IPS-NIHi7 (cell line): ENCODE data around the gene POLR3B.
"Not testable (repeated sequence)": the region's sequence is repeated elsewhere in the genome, so short reads cannot be mapped to it uniquely, and the experiment has no call there.

Experiments used
- DNase-seq: peaks from one replicate; pipeline ENCODE4 v3.0.0; 2012; ENCODE audit warnings: mixed read lengths; ENCODE audit errors: extremely low spot score

Gene POLR3B

DNA sequence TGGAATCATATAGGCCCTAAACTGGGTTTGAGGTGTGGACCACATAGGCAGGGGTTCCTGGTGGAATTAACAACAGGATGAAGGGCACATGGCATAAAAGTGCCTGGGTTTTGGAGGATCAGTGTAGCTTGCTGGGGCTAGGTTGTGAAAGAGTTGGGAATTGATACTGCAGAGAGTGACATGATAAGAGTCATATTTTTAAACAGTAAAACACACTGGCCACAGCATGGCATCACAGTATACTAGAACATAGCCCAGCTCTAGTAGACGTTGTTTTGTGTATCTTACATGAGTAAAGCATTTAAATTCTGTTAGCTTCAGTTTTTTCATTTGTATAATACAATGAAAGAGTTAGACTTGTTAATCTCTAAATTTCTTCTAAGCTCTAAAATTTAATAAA, 102.0 kb downstream of the POLR3B start:
- no peak for DNase-seq

DNA sequence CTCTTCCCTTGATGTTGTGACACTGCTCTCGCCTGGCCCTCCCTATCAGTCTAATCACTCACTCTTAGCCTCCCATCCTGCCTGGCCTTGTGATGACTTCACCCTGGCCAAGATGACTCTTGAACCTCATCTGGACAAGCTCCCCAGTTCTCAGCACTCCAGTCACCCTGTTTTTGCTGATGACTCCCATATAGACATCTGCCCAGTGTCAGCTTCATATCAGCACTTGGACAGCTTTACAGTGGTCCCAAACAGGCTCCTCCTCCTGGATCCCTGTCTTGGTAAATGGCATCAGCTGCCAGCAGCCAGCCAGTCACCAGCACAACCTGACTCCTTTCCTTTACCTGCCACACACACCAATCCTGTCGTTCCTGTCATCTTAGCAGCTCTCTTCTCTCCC, 104.2 kb downstream of the POLR3B start:
- DNase-seq, result no peak

DNA sequence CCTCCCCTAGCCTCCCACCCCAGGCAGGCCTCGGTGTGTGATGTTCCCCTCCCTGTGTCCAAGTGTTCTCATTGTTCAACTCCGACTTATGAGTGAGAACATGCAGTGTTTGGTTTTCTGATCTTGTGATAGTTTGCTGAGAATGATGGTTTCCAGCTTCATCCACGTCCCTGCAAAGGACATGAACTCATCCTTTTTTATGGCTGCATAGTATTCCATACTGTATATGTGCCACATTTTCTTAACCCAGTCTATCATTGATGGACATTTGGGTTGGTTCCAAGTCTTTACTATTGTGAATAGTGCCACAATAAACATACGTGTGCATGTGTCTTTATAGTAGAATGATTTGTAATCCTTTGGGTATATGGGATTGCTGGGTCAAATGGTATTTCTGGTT, 108.1 kb downstream of the POLR3B start:
- not testable (repeated sequence) for DNase-seq

DNA sequence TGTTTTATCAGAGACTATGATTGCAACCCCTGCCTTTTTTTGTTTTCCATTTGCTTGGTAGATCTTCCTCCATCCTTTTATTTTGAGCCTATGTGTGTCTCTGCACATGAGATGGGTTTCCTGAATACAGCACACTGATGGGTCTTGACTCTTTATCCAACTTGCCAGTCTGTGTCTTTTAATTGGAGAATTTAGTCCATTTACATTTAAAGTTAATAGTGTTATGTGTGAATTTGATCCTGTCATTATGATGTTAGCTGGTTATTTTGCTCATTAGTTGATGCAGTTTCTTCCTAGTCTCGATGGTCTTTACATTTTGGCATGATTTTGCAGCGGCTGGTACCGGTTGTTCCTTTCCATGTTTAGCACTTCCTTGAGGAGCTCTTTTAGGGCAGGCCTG, 118.1 kb downstream of the POLR3B start:
- not testable (repeated sequence) for DNase-seq

DNA sequence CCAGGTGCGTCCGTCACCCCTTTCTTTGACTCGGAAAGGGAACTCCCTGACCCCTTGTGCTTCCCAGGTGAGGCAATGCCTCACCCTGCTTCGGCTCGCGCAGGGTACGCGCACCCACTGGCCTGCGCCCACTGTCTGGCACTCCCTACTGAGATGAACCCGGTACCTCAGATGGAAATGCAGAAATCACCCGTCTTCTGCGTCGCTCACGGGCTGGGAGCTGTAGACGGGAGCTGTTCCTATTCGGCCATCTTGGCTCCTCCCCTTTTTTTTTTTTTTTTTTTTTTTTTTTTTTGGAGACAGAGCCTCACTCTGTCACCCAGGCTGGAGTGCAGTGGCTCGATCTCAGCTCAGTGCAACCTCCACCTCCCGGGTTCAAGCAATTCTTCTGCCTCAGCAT, 120.1 kb downstream of the POLR3B start:
- not testable (repeated sequence) for DNase-seq

DNA sequence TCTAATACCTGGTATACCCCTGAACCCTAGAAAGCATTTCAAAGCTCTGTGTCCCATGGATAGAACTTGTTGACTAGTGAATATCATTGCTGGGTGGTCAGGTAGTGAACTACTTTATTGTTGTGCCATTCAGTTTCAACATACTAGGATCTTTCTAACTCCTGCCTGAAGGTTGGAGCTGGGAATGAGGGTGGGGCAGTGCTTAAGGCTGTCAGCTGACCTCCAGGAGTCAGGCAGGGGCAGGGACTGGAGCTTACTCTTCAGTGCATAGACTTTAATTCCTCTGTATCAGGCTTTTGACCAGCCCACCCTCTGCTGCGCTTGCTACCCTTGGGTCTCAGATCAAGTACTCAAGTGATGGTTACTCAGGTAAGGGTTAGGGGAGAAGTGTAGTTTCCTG, 122.7 kb downstream of the POLR3B start:
- DNase-seq, result no peak

DNA sequence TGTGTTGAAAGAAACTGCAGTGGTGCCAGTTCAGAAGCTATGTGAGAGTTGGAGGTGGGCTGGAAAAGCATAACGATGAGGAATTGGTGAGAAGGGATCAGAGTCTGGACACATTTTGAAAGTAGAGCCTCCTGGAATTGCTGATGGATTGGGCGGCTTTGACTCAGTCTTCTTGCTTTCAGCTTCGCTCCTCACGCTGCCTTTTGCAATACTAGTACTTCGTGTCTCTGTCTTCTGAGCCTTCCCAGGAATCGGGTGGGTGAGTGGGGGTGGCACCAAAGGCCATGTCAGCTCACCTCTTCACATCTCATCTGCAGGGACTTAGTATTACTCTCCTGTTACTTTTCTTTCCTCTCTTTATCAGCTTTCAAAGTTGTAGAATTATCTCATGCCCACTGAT, 123.7 kb downstream of the POLR3B start:
- no peak for DNase-seq

DNA sequence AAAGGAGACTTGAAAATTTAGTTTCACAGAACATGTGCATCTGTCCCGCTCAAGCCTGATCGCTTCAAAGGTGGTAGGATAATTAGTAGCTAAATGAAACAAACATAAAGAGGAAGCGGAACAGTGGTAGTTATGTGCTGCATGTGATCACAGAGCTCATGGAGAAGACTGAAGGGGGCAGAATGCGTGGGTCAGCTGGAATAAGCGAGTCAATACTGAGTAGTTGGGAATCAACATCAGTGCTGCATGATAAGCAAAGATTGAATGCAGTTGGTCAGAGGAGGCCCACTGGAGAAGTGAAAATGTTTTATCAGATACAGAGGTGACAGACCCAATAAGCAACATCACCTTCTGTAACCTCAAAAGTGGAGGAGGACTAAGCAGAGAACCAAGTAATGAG, 130.1 kb downstream of the POLR3B start:
- DNase-seq, result no peak

DNA sequence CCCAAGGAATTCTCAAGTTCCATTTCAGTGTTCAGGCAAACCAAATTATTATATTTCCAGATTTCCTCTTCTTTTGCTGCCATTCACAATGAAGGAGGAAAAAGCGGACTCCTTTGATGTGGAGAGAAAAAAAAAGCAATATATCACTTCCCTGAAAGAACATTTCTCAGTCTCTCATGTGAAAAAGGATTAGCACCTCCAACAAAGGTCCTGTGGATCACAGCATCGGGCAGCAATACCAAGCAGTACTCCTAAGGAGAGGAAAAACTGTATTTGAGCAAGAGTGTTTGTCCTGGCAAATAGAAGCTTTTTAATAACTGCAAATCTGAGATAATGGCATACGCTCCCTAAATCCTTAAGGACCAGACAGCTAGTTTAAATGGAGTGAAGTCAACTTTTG, 131.3 kb downstream of the POLR3B start:
- DNase-seq, result no peak

DNA sequence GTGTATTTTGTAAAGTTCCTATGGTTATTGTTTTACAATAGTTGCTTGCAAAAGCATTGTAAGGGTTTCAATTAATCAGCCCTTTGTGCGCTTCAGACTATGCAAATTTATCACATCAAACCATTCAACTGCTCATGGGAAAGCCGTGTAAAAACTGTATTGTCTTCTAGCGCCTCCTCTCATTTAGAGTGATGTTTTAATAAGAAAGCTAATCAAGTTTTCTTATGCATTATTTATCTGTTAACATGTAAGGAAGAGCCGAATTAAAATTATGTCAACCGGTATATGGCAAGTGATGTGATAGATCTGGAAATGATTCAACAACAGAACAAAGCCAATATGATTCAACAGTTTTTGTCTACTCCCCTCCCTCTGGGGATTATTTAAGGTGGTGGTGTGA, 132.7 kb downstream of the POLR3B start:
- no peak for DNase-seq

DNA sequence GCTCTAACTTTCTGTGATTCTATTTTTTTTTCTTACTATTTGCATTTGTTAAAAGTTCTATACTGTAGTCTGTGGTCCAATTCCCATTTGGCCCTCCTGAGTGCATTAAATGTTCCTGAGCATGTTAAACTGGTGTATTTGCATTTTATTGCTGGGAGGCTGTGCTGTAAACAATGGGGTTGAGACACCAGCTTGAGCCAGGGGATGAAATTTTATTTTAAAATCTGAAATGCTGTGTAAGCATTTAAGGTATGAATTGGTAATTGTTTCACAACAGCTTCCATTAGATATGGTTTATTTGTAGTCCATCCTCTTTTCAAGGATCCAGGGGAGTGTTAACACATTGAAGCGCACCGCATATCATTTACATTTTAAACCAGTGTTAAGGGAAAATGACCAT, 135.3 kb downstream of the POLR3B start:
- DNase-seq, result no peak

DNA sequence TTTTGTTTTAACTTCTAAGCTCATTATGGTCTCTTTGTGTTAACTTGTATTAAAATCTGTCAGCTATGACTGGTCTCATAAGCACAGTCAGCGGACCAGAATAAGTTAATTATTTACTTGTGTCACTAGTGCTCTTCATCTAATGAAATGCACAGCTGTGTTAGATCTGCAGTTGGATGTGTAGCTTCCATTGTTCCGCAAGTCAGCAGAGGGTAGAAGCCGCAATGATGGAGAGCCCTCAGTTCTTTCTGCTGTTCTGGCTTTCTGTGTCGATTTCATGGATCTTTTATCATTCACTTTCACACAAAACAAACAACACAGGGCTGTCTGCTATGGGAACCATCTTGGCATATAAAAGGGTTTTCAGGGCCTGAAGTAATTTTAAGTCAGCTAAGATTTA, 136.0 kb downstream of the POLR3B start:
- DNase-seq, result no peak

DNA sequence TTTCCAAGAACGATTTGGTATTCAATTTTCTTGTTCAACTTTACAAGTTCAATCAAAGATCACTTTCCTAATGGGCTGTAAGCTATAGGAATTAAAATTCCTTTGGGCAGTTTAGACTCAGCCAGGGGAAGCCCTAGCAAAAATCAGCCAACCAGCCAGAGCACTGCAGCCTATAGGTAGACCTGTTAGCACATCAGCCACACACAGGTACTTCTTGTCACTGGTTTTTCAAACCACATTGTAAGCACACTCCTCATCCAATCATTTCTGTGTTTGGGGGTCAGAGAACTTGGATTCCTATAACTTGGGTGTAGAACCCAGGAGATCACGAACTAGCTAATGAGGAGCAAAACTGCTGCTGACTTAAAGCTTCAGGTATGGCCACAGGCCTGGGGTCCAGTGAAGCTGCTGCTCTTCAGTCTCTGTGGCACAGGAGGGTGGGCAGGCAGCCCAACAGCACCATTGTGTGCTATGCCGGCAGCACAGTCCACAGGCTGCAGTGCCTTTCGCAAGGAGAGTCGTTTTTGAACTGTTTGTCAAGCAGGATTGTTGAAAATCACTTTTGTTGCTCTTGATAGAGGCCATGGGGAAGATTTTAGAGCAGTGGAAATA, 137.9 kb downstream of the POLR3B start:
- no peak for DNase-seq

DNA sequence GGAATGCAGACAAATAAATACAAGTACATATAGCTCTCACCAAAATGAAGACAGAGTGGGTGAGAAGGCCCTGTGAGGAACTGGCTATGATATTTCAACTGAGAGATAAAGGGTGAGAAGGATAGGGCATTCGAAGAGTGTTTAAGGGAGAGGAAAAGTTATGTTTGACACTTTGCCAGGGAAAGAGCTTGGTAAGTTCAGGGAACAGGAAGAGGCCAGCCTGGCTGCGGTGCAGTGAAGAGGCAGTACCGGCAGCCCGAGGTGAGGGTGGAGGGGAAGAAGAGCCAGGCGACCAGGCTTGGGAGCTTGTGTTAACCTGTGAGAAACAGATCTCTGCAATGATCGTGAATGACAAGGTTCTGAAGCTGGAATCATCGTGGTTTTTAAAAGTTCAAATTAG, 140.5 kb downstream of the POLR3B start:
- DNase-seq, result no peak

DNA sequence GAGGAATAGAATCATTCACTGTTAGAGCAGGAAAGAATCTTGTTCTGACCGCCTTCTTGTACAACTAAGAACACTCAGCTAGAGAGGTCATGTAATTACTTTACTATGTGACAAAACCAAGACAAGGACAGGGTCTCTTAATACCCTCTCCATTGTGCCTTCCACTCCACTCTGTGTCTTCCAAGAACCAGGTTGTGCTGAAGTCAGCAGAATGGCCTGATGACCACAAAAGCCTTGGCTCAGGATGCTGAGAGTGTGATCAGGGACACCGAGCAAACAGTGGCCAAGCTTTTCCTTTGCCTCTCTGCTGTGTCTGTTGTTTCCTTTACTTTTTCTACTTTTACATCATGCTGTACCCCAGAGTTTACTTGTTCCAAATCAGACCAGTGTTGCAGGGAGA, 142.1 kb downstream of the POLR3B start:
- DNase-seq, result no peak

DNA sequence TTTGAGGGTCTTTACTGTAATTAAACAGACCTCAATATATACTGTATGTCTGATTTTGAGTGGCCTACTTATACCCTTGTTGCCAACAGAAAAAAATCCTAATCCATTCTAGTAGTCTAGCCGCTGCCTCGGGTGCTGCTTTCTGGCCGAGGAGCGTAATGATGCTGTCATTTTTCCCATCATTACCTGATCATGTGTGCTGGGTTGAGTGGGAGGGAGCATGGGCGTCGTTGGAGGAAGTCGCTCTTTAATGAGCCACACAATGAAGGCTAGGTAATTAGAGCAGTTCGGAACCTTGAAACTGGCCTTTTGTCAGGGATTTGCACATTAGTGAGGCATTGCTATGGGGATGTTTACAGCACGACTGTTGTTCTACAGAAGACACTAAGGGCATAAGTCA, 149.1 kb downstream of the POLR3B start:
- DNase-seq, result no peak

DNA sequence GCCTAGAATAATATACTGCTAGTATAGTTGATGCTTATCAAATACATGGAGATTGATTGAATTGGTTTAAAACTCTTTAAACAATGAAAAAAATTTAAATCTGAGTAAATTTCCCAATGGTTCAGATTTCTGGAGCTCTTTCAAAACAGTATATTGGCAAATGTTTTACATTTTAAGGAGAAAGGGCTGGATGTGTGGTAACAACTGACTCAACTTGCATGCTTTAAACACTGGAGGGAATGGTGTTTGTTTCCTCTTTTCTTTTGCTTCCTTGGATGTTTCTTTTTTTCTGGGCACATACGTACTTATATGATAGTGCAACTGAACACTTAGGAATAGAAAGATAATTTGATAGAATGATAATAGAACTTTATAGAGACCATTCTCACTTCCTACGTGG, 151.4 kb downstream of the POLR3B start:
- DNase-seq, result no peak

DNA sequence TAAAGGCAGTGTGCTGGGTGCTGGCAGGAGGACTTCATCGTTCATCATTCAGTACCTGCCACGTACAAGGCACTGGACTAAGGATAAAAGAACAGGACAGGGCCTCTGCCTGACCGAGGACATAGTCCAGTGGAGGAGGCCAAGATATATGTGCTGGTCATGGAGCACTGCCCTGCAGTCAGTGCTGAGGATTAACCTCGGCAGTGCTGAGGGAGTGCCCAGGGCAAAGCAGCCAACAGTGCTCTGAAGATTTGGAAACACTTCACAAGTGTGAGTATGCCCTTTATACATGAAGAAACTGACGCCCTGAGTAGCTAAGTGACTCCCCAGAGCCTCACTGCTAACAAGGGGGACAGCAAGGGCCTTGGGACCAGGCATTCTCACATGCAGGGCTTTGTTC, 153.8 kb downstream of the POLR3B start:
- no peak for DNase-seq

DNA sequence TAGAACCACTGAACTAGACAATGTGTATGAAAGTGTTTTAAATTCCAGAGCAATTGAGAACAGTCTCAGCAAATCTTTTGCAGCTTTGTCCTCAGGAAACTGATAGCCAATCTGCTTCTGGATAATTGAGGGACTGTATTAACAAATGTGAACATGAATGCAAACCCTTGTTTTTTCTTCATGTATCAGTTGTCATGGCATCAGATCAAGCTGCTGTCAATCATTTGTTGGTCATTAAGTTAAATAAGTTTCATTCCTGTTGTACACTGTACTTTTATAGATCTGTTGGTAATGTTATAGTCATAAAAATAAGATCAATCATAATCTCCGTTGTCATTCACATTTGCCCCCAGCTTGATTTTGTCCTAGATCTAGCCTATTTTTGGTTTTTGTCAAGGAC, 159.8 kb downstream of the POLR3B start:
- DNase-seq, result no peak

DNA sequence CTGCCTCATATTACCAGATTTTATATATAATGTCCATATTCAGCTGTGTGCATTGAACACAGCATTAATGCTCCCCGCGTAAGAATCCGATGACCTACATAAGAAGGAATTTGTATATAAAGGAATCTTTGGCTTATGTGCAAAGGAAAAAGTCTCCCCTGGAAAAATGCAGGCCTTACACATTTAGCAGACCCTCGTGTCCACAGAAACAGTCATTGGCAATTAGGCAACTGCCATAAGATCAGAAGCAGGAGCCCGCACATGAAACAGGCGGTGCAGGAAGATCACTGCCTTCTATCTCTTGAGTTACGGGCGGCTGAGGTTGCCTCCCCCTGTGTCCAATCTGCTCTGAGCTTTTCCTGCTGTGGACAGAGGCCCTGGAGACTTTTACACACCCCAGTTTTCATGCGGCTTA, 162.1 kb downstream of the POLR3B start:
- no peak for DNase-seq

DNA sequence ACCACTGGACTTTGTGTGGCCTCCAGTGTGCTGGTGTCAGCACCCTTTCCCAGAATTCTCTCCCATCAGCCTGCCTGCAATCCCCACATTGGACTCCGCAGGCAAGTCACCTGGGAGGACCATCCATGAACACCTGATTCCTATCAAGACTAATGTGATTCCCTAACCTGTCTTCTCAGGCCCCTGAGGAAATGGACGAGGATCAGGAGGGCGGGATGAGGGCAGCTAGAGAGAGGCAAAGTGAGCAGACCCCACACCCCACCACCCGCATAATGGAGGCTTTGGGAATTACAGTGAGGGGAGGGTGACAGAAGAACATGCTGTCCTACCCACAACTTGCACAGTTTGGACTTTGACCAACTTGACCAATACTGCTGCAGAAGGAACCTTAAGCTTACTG, 164.4 kb downstream of the POLR3B start:
- no peak for DNase-seq

DNA sequence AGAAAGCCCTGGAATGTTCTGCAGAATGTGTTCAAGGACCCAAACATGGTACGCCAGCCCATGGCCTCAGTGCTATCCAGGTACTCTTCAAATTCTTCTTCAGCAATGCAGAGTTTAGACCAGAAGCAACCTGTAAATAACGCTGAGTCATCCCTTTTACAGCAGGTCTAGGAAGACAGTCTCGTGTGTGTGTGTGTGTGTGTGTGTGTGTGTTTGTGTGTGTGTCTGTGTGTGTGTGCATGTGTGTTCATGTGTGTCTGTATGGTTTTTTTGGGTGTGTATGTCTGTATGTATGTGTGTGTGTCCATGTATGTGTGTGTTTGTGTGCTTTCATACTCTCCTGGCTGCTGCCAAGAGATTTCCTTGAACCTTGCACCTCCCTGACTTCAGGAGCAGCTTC, 165.2 kb downstream of the POLR3B start:
- no peak for DNase-seq

DNA sequence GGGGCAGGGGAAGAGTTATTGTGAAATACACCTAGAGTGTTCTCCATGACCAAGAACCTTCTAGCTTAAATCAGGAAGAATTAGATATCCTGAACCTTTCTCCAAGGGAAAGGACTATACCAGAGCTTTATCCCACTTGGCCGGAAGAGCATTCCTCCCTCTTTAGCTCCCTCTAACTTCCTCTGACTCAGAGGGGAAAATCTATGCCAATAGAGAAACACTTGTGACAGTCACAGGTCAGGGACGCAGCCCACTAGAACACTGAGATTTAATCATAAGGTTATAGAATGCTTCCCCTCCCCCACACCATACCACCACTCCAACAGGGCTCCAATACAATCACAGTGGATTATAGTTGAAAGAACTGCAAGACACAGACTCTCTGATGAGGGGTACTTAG, 169.8 kb downstream of the POLR3B start:
- DNase-seq, result no peak

DNA sequence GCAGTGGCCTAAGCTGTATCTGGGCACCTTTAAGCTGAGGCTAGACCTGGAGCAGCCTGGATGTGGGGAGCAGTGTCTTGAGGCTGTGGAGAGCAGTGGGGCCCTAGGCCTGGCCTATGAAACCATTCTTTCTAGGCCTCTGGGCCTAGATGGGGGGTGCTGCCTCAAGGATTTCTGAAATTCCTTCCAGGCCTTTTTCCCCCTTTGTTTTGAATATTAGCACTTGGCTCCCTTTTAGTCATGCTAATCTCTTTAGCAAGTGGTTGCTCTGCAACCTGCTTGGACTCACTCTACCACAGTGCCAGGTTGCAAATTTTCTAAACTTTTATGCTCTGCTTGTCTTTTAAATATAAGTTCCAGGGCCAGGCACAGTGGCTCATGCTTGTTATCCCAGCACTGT, 183.7 kb downstream of the POLR3B start:
- DNase-seq, result no peak

DNA sequence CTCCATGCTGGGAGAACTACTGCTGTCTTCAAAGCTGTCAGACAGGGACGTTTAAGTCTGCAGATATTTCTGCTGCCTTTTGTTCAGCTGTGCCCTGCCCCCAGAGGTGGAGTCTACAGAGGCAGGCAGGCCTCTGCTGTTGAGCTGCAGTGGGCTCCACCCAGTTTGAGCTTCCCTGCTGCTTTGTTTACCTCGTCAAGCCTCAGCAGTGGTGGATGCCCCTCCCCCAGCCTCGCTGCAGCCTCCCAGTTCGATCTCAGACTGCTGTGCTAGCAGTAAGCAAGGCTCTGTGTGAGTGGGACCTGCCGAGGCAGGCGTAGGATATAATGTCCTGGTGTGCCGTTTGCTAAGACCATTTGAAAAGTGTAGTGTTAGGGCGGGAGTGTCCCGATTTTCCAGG, 193.9 kb downstream of the POLR3B start:
- DNase-seq, result no peak
